ENCODE results near the gene SUCO. TPM values are rescaled to one million over a fixed set of nuclear protein-coding genes. Genes with fewer than 3 reads are reported as not detected.

SUCO gene
- total RNA-seq, 3 donors from 2014 or later (not counting 1 experiment from before 2014, with no cell fraction given), result 86.0 to 97.5 (median 96.0) TPM

- ATAC-seq, result peak in 1 of 3 donors; percentile 18
- no peak for TF ChIP-seq CTCF (IDR thresholded peaks at IDR 0.05)
- no peaks in the 10 kb centered on the region for H3K9me3 Mint-ChIP-seq
- intact Hi-C loops (cut with micrococcal nuclease), result no loop called here
- Histone ChIP-seq H3K36me3 (ENCODE audit: control insufficient read depth, insufficient read depth, low read length) (no peaks in the 10 kb centered on the region), H3K27me3 (ENCODE audit: control insufficient read depth, insufficient read depth, low read length) (no peaks in the 10 kb centered on the region), H3K4me1 (ENCODE audit: control insufficient read depth, insufficient read depth, low read length) (peaks cover 14% of the 10 kb centered on the region), H3K4me3 (ENCODE audit: low read length) (no peak overlapping the region), H3K27ac (ENCODE audit: low read length) (peak overlapping the region; percentile 63), H3K9me3 (ENCODE audit: control insufficient read depth, insufficient read depth, low read length) (no peaks in the 10 kb centered on the region)
- no peaks in the 10 kb centered on the region for H3K36me3 Mint-ChIP-seq
- H3K27ac Mint-ChIP-seq, result peak overlapping the region; percentile 68 to 84
- WGBS (ENCODE audit: insufficient coverage), result 93% methylated on average over 10 of the region's 11 CpGs
- peaks cover 28 to 30% of the 10 kb centered on the region in 2 donors for H3K4me1 Mint-ChIP-seq
- H3K4me3 Mint-ChIP-seq, result peak overlapping the region; percentile 76
- no peak for DNase-seq
- no peaks in the 10 kb centered on the region for H3K27me3 Mint-ChIP-seq (ENCODE audit: low read depth in 2 of 2)
Measured at GRCh38 chr1:172630056-172630818, 97.3 kb downstream of the SUCO start.

- 42% methylated on average over 3 of the region's 3 CpGs for WGBS (ENCODE audit: insufficient coverage)
- Histone ChIP-seq H3K27me3 (ENCODE audit: control insufficient read depth, insufficient read depth, low read length) (no peaks in the 10 kb centered on the region), H3K4me3 (ENCODE audit: low read length) (no peak overlapping the region), H3K27ac (ENCODE audit: low read length) (no peak overlapping the region), H3K4me1 (ENCODE audit: control insufficient read depth, insufficient read depth, low read length) (peaks cover 14% of the 10 kb centered on the region), H3K36me3 (ENCODE audit: control insufficient read depth, insufficient read depth, low read length) (no peaks in the 10 kb centered on the region), H3K9me3 (ENCODE audit: control insufficient read depth, insufficient read depth, low read length) (no peaks in the 10 kb centered on the region)
- H3K36me3 Mint-ChIP-seq, result no peaks in the 10 kb centered on the region
- peaks cover 28 to 30% of the 10 kb centered on the region in 2 donors for H3K4me1 Mint-ChIP-seq
- no peak overlapping the region for H3K4me3 Mint-ChIP-seq
- ATAC-seq (no peak), DNase-seq (no peak)
- H3K27ac Mint-ChIP-seq, result peak overlapping the region in 1 of 2 donors; percentile 84
- H3K27me3 Mint-ChIP-seq (ENCODE audit: low read depth in 2 of 2), result no peaks in the 10 kb centered on the region
- TF ChIP-seq CTCF (IDR thresholded peaks at IDR 0.05), result no peak
- no peaks in the 10 kb centered on the region for H3K9me3 Mint-ChIP-seq
- intact Hi-C loops (cut with micrococcal nuclease), result no loop called here
Measured at GRCh38 chr1:172630868-172631267, 97.9 kb downstream of the SUCO start.

GRCh38 chr1:172637522-172637921, 104.6 kb downstream of the SUCO start:
- no peaks in the 10 kb centered on the region for H3K36me3 ChIP-seq (ENCODE audit: control insufficient read depth, insufficient read depth, low read length)
- no peak for TF ChIP-seq CTCF (IDR thresholded peaks at IDR 0.05)
- Mint-ChIP-seq H3K27ac (peak overlapping the region; percentile 90 to 93), H3K36me3 (no peaks in the 10 kb centered on the region), H3K4me3 (peak overlapping the region; percentile 10), H3K27me3 (ENCODE audit: low read depth in 2 of 2) (no peaks in the 10 kb centered on the region), H3K9me3 (no peaks in the 10 kb centered on the region), H3K4me1 (peaks cover 44 to 55% of the 10 kb centered on the region in 2 donors)
- ATAC-seq (no peak), DNase-seq (no peak)
- intact Hi-C loops (cut with micrococcal nuclease), result no loop called here
- 92% methylated on average over 2 of the region's 2 CpGs for WGBS (ENCODE audit: insufficient coverage)
- H3K4me1 ChIP-seq (ENCODE audit: control insufficient read depth, insufficient read depth, low read length), result peaks cover 41% of the 10 kb centered on the region
- no peak overlapping the region for H3K4me3 ChIP-seq (ENCODE audit: low read length)
- no peaks in the 10 kb centered on the region for H3K9me3 ChIP-seq (ENCODE audit: control insufficient read depth, insufficient read depth, low read length)
- no peaks in the 10 kb centered on the region for H3K27me3 ChIP-seq (ENCODE audit: control insufficient read depth, insufficient read depth, low read length)
- peak overlapping the region; percentile 57 for H3K27ac ChIP-seq (ENCODE audit: low read length)

Data from natural killer cell (primary cell).